ENCODE measurements around the gene SOX3.

The SOX3 gene

GRCh38 chrX:140507223-140507981, 2.5 kb upstream of the SOX3 start:
- H3K4me3 ChIP-seq (ENCODE audit: control insufficient read depth, low read depth, low read length), result no peak overlapping the region
- no peak for DNase-seq (ENCODE audit: low read depth)
- no peak for TF ChIP-seq CTCF (conservative IDR thresholded peaks at IDR 0.05; ENCODE audit: control insufficient read depth, insufficient read depth, low read depth, low read length)

- no peak for TF ChIP-seq CTCF (conservative IDR thresholded peaks at IDR 0.05; ENCODE audit: control insufficient read depth, insufficient read depth, low read depth, low read length)
These were observed 810 bp upstream of the SOX3 start for GRCh38 chrX:140505421-140506337.

GRCh38 chrX:140503714-140504351, 1.0 kb downstream of the SOX3 start:
- no peak overlapping the region for H3K4me3 ChIP-seq (ENCODE audit: control insufficient read depth, low read depth, low read length)
- no peak for TF ChIP-seq CTCF (conservative IDR thresholded peaks at IDR 0.05; ENCODE audit: control insufficient read depth, insufficient read depth, low read depth, low read length)
- no peak for DNase-seq (ENCODE audit: low read depth)

More at GRCh38 chrX:140505421-140506337, 810 bp upstream of the SOX3 start:
- DNase-seq (ENCODE audit: low read depth), result no peak
- no peak overlapping the region for H3K4me3 ChIP-seq (ENCODE audit: control insufficient read depth, low read depth, low read length)

- DNase-seq (ENCODE audit: low read depth), result no peak
- no peak for TF ChIP-seq CTCF (conservative IDR thresholded peaks at IDR 0.05; ENCODE audit: control insufficient read depth, insufficient read depth, low read depth, low read length)
- H3K4me3 ChIP-seq (ENCODE audit: control insufficient read depth, low read depth, low read length), result no peak overlapping the region
These were observed 1.6 kb downstream of the SOX3 start for GRCh38 chrX:140503238-140503601.

GRCh38 chrX:140502491-140503237, 2.2 kb downstream of the SOX3 start:
- no peak overlapping the region for H3K4me3 ChIP-seq (ENCODE audit: control insufficient read depth, low read depth, low read length)
- TF ChIP-seq CTCF (conservative IDR thresholded peaks at IDR 0.05; ENCODE audit: control insufficient read depth, insufficient read depth, low read depth, low read length), result no peak
- no peak for DNase-seq (ENCODE audit: low read depth)

GRCh38 chrX:140501940-140502468, 2.9 kb downstream of the SOX3 start:
- DNase-seq (ENCODE audit: low read depth), result no peak
- no peak for TF ChIP-seq CTCF (conservative IDR thresholded peaks at IDR 0.05; ENCODE audit: control insufficient read depth, insufficient read depth, low read depth, low read length)
- H3K4me3 ChIP-seq (ENCODE audit: control insufficient read depth, low read depth, low read length), result no peak overlapping the region

All from fibroblast of mammary gland (primary cell).